CD4-positive, alpha-beta T cell treated with Interleukin-10 for 1 hour (primary cell): ENCODE results near the gene TM9SF1.
"Not testable (repeated sequence)": the region's sequence is repeated elsewhere in the genome, so short reads cannot be mapped to it uniquely, and the experiment has no call there.

Experiments
- DNase-seq: peaks from one replicate; pipeline ENCODE4 v3.0.0-alpha.2; 2020

The TM9SF1 gene

DNA sequence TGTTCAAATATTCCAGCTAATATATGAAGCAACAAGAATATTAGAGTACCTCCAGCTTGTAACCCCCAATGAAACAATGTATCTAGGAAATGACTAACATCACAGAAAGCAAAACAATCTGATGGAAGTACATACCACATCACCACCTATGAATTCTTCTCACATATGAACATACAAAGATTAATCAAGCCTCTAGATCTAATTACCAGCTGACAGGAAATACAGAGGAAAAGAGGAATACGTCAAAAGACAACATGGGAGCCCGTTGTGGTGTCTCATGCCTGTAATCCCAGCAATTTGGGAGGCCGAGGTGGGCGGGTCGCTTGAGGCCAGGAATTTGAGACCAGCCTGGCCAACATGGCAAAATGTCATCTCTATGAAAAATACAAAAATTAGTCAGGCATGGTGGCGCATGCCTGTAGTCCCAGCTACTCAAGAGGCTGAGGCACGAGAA lies 29.4 kb upstream of the TM9SF1 start:
- DNase-seq, result no peak

DNA sequence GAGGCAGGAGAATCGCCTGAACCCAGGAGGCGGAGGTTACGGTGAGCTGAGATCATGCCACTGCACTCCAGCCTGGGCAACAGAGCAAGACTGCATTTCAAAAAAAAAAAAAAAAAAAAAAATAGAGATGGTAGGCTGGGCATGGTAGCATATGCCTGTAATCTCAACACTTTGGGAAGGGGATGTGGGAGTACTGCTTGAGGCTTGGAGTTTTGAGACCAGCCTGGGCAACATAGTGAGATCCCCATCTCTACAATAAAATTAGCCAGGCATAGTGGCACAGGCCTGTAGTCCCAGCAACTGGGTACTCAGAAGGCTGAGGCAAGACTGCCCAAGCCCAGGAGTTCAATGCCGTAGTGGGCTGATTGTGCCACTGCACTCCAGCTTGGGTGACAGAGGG lies 27.7 kb upstream of the TM9SF1 start:
- not testable (repeated sequence) for DNase-seq

DNA sequence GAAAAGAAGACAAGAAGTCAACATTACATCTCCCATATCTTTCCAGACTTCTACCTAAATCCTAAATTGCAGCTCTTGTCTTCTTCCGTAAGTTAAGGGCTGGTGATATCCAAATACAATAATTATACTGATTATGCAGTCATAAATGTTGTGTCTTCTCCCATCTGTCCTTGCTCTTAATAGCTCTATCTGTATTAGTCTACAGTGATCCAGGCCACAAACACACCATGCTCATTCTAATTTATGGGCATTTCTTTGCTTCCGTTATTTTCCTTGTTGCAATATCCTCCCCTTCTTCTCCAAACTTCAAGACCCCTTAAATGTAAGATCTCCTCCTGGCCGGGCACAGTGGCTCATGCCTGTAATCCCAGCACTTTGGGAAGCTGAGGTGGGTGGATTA lies 24.3 kb upstream of the TM9SF1 start:
- no peak for DNase-seq

DNA sequence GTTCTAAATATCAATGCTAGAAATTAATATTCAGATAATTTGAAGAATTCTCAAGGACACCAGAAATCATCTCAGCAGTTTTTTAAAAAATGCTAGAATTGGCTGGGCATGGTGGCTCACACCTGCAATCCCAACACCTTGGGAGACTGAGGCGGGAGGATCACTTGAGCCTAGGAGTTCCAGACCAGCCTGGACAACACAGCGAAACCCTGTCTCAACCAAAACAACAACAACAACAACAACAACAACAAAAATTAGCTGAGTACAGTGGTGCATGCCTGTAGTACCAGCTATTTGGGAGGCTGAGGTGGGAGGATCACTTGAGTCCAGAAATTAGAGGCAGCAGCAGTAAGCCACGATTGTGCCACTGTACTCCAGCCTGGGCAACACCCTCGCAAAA lies 23.8 kb upstream of the TM9SF1 start:
- no peak for DNase-seq

DNA sequence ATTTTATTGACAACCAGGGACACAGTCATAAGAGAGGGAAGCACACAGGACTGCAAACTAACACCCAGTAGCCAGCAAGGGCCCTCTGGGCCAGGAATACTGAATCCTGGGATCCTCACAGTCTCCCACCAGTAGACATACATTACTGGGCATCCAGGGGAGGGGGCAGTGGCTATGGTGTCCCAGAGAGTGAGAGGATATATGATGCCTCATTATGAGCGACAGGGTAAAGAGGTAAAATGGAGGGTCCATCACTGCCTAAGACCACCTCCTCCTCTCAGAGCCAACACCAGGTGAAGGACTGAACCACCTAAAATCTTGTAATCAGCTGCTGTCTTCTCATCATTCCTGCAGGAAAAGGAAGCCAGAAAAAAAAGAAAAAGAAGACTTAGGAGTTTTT lies 21.6 kb upstream of the TM9SF1 start:
- not testable (repeated sequence) for DNase-seq

DNA sequence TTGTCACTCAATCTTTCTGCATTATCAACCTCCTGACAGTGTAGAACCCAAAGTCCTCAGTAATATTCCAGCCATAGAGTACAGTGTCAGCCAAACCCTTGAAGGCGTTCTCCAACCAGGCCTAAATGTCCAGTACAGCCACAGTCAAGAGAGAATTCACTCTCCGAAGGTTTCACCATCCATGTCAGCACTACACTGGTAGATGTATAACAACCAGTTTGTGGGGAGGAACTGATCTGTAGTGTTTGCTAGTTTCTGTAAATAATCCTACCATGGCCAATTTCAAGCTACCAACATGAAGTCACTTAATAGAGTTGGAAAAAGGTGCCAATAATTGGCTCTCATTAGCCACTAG lies 21.1 kb upstream of the TM9SF1 start:
- DNase-seq, result no peak

DNA sequence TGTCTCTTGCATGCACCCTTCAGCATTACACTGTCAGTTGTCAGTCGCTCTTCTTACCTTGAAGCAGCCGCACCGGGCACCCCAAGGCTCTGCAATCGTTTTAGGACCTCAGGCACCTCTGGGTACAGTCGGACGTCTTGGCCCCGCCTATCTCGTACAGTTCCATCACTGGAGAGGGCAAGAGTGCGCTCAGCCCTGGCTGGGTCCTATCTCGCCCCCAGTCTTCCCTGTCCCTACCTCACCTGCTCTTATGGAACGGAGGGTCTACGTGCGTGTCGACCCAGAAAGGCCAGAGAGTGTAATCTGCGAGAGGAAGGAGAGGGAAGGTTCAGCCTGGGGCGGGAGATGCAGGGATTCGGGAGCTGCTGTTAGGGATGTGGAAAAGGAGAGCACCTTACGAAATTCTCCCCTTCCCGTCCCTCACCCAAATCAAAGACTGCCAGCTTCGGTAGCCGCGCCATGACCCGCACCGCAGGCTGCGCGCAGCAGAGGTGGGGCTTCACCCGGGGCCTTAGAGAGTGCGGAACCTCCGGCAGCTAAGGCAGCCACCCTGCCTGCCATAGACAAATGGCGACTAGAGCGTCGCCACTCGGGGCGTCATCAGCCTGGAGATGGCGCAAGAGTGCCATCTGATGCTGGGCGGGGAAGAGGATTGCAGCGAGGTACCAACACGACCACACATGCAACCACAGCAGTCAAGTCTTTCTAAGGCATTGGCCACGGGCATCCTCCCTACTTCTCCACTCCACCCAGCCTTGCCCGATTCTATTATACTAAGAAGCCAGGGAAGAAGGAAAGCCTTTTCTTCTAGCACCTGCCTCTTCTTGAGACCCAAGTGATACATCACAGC lies 20.5 kb upstream of the TM9SF1 start, which contains the start of gene MDP1:
Gene MDP1 (minus strand): TSS at position 572 of the 850 bp plus-strand sequence. CDS start 111 bp downstream, at position 461.
- DNase-seq, result peak; percentile 92

DNA sequence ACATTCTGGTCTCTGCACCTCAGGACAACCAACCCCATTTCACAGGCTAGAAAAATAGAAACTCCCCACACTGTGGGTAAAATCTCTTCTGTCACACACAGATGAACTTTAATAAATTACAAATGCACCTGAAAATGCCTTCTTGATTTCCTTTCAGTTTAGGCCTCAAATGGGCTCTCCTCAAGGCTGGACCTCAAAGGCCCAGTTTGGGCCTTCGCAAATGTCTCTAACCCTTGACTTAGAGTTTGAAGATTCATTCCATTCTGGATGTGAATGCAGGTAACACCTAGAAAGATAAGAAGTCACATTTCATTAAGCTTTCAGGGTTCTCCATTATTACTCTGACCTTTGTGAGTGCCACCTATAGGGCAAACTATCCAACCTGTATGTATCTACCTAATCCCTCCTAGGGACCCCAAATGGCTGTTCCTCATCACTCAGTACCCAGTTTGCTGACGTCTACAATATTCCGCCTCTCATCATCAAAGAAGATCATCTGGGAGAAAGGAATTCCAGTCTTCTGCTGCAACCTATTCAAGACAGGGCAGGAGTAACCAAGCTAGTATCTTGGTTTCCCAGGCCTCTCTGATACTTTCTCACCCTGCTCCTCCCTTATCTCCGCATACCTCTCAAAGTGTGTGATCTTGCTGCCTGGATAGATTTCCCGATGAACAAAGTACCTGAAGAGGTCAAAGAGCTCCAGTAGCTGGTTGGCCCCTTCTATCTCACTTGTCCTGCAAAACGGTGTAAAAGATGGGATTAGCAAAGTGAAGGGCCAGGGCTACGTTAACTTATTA lies 18.8 kb upstream of the TM9SF1 start:
- DNase-seq, result no peak

DNA sequence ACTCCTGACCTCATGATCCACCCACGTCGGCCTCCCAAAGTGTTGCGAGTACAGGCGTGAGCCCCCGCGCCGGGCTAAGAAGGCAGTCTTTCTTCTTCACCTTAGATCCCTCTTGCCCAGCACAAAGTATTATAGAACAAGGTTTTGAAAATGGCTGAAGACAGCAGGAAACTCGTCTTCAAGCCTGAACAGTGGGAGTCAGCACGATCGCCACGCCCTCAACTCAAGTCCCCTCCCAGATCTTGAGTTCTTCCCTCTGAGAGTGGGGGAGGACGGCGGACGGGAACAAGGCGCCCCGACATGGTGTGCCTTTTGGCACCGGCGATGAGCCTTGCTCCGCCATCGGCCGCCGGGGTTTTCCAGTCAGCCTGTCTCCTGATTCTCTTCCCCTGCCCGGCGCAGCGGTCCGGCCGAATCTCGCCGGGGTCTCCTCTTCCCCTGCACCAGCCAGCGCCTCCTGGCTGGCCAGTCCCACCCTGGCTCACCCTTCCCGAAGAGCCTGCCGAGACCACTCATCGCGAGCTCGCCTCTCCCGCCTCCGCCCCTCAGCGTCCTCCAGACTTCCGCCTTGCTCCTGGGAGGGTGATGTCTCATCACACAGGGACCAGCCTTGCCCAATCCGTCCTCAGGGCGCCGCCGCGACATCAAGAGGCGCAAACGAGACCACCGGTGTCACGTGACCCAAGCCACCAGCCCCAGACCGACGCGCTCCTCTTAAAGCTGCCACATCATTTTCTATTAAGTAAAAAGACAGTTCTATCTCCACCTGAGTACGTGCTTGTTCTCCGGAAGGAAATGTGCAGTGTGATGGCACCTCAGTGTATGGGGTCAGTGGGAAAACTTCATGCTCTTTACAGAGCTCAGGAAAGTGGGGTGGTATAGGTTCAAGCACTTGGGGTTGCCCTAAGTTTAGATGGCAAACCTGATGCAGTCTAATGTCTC lies 18.0 kb upstream of the TM9SF1 start, which contains the start of gene CHMP4A:
Gene CHMP4A (minus strand): TSS at position 565 of the 942 bp plus-strand sequence. CDS start 49 bp downstream, at position 516.
- peak; percentile 97 for DNase-seq

DNA sequence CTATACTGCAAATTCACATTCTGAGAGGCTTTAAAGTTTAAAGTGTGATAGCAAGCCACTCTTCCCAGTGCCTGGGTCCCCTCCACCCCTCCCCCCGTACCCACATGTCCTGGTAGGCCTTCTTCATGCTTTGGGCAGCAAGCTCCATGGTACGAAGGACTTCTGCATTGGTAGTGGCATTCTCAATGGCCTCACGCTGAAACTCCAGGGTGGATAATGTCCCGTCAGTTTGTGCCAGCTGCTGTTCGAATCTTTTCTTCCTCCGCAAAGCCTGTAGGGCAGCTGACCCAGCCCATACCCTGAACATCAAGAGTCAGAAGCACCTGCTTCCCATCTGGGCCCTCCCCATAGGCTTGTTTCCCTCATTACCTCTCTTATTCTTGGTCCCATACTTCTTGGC lies 16.1 kb upstream of the TM9SF1 start:
- no peak for DNase-seq

DNA sequence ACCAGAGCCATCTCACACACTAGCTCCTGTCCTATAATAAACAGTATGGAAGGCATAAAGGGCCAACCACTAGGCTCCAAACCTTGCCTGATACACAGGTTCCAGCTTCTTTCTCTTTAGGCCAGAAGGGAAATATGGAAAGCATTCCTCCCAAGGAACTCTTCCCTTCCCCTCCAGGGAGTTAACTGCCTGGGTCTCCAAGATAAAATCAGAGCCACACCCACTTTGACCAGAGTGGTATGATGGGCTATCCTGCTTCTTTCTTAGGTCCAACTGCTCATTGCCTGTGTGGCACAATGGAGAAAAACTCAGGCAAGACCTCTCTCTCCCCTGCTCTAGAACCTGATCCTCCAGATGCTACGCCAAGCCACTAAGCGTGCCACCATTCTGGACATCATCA lies 12.4 kb upstream of the TM9SF1 start:
- no peak for DNase-seq

DNA sequence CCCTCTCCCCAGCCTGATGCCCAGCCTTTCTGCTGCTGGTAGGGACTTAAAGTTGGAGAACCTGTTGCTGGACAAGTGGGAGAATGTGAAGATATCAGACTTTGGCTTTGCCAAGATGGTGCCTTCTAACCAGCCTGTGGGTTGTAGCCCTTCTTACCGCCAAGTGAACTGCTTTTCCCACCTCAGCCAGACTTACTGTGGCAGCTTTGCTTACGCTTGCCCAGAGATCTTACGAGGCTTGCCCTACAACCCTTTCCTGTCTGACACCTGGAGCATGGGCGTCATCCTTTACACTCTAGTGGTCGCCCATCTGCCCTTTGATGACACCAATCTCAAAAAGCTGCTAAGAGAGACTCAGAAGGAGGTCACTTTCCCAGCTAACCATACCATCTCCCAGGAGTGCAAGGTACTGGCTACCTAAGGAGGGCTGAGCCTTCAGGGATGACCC lies 11.9 kb upstream of the TM9SF1 start:
- DNase-seq, result peak; percentile 16

DNA sequence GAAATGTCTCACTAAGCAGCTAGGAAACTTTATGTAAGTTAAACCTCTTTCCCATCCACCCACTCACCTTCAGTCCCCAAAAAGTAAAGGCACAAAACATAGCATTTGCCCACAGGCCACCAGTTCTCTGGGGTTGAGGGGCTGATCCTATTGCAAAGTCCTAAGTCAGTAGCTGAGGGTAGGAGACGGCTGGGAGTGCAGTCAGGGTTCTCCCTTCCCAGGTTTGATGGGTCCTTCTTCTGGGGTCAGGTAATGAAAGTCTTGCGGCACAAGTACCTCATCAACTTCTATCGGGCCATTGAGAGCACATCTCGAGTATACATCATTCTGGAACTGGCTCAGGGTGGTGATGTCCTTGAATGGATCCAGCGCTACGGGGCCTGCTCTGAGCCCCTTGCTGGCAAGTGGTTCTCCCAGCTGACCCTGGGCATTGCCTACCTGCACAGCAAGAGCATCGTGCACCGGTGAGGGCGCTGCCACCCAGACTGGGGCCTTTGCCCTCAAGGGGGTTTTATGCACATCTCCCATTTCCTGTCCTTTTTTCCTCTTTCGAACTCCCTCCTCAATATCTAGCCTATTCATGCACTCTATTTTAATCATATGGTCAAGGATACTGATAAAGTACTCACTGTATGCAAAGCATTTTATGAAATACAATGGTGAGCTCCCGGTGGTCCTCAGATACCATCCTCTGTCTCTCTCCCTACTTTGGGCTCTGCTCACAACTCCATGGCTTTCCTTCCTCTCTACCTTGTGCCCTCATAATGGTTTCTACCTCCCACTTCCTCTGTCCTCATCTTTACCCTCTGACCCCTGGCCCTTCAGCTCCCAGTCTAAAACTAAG lies 11.2 kb upstream of the TM9SF1 start:
- no peak for DNase-seq

DNA sequence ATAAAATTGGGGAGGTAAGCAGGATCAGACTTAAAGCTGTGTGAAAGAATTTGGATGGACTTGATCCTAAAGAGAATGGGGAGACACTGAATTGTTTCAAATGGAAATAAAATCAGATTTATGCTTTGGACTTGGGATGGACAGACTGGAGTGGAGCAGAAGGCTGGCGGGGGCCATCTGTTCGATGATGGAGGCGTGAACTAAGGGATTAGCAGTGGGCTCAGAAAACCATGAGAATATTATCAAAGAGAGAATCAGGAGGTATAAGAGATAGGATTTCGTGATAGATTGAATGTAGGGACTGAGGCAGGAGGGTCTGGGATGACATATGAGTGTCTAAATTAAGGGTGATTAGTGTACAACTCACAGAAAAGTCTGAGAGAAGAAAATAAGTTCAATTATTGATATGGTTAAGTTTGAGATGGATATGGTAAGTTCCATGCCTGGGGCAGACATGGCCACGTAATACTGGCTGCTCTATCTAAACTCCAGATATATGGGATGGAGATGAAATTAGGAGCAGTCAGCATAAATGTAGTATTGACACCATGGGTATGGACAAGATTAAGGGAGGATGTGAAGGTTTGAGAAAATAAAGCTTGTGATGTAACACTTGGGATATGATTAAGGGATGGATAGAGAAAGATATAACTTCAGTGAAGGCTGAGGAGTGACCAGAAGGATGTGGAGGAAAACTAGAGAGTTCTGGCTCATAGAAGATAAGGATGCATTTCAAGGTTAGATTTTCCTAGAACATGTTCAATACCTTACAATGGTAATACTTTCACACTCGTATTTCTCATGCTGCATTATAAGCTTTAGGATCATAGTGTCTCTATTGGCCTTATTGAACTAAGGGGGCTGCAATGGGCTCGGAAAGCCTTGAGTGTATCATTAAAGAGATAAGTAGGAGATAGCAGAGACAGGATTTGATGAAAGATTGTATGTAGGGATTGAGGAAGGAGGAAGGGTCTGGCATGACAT lies 9.2 kb upstream of the TM9SF1 start:
- DNase-seq, result no peak

DNA sequence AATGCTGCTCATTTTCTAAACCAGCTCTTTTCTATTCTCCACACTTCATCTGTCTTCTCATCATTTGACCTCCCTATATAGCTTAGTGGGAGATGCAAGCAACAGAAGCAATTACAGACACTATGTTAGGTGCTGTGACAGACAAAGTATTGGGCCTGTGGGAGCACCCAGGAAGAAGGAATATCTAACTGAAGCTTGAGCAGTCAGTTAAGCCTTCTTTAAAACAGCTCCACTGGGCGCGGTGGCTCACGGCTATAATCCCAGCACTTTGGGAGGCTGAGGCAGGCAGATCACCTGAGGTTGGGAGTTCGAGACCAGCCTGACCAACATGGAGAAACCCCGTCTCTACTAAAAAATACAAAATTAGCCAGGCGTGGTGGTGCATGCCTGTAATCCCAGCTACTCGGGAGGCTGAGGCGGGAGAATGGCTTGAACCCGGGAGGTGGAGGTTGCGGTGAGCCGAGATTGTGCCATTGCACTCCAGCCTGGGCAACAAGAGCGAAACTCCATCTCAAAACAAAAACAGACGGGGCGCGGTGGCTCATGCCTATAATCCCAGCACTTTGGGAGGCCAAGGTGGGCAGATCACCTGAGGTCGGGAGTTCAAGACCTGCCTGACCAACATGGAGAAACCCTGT lies 8.1 kb upstream of the TM9SF1 start:
- DNase-seq, result not testable (repeated sequence)

DNA sequence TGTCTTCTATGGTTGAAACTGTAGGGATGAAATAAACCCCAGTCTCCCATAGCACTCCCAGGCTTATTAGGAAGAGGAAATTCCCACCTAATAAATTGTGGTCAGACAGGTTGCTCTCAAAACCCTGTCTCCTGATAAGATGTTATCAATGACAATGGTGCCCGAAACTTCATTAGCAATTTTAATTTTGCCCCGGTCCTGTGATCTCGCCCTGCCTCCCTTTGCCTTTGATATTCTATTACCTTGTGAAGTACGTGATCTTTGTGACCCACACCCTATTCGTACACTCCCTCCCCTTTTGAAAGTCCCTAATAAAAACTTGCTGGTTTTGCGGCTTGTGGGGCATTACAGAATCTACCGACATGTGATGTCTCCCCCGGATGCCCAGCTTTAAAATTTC lies 7.3 kb upstream of the TM9SF1 start:
- DNase-seq, result not testable (repeated sequence)

DNA sequence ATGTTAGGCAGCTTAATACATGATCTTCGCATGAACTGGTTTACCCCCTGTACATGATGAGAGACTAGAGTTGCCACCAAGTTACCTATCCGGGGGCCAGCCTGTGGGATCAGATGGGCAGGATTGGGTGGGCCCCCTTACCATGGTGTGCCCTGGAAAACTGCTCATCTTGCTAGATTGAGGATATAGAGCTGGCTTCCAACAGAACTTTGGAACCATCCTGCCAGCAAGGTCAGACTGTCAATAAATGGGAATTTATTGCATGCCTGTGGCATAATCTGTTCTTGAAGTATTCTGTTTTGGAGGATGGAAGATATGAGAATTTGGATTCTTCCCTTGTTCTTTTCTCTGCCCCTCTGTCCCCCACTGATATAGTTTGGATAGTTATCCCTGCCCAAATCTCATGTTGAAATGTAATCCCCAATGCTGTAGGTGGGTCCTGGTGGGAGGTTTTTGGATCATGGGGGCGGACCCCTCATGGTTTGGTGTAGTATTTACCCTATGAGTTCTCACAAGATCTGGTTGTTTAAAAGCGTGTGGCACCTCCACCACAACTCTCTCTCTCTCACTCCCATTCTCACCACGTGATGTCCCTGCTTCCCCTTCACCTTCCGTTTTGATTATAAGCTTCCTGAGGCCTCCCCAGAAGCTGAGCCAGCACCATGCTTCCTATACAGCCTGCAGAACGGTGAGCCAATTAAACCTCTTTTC lies 3.7 kb upstream of the TM9SF1 start:
- no peak for DNase-seq

DNA sequence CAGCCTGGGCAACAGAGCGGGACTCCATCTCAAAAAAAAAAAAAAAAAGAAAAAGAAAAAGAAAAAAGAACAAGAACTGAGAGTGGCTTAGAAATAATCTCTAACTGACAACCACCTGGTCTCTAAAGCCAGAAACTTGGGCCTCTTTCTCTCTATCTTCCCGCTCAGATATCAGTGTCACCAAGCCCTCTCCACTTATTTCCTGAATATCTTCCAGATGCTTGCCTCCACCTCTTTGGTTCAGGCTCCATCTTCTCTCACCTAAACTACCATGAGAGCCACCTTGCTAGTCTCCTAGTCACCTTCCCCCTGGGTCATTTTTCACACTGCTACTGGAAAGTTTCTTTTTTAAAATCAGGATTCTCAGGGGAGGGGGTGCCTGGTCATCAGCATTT lies 1.8 kb upstream of the TM9SF1 start:
- no peak for DNase-seq
